Stimulated activated CD4-positive, alpha-beta T cell treated with anti-CD3 and anti-CD28 coated beads, Interleukin-15, amount 100 ng/mL, for 1 hour (primary cell): ENCODE measurements around the gene IFNL4.
"Not testable (repeated sequence)": the region's sequence is repeated elsewhere in the genome, so short reads cannot be mapped to it uniquely, and the experiment has no call there.

ENCODE experiments used
- DNase-seq, 2 donors: peaks; one replicate each; pipeline ENCODE4 v3.0.0-alpha.2; 2020; ENCODE audit warnings: low read depth in 1 of 2, low spot score in 1 of 2

IFNL4 gene

GRCh38 chr19:39248806-39249205, at the start of gene IFNL4:
TSS of gene IFNL4 (minus strand) at chr19:39248856.
- DNase-seq = no peak

GRCh38 chr19:39297931-39298634, 49.4 kb upstream of the IFNL4 start:
- no peak for DNase-seq

- no peak for DNase-seq
Measured at GRCh38 chr19:39296906-39297305, 48.2 kb upstream of the IFNL4 start.

- no peak for DNase-seq
Measured at GRCh38 chr19:39296055-39296645, 47.5 kb upstream of the IFNL4 start, which contains the start of gene IFNL1. TSS of gene IFNL1 (plus strand) at chr19:39296407. CDS start at chr19:39296422, 15 bp downstream.

- DNase-seq = no peak
Measured at GRCh38 chr19:39293394-39293793, 44.7 kb upstream of the IFNL4 start.

- no peak for DNase-seq
Measured at GRCh38 chr19:39284032-39284431, 35.4 kb upstream of the IFNL4 start.

- no peak for DNase-seq
Measured at GRCh38 chr19:39282021-39282420, 33.4 kb upstream of the IFNL4 start.

- no peak for DNase-seq
Measured at GRCh38 chr19:39277598-39277997, 28.9 kb upstream of the IFNL4 start.

GRCh38 chr19:39276740-39277139, 28.1 kb upstream of the IFNL4 start:
- DNase-seq = no peak

GRCh38 chr19:39275578-39275977, 26.9 kb upstream of the IFNL4 start:
- DNase-seq = no peak

GRCh38 chr19:39273859-39274258, 25.2 kb upstream of the IFNL4 start:
- DNase-seq = not testable (repeated sequence)

GRCh38 chr19:39270036-39270871, 21.6 kb upstream of the IFNL4 start:
- DNase-seq = no peak

- not testable (repeated sequence) for DNase-seq
Measured at GRCh38 chr19:39269369-39269768, 20.7 kb upstream of the IFNL4 start.

- DNase-seq = not testable (repeated sequence)
Measured at GRCh38 chr19:39268531-39269223, 20.0 kb upstream of the IFNL4 start.

- DNase-seq = not testable (repeated sequence)
Measured at GRCh38 chr19:39268085-39268484, 19.4 kb upstream of the IFNL4 start, which contains the start of gene IFNL2. TSS of gene IFNL2 (plus strand) at chr19:39268396. CDS start at chr19:39268569, 173 bp downstream.

GRCh38 chr19:39265321-39265916, 16.8 kb upstream of the IFNL4 start:
- no peak for DNase-seq

GRCh38 chr19:39264306-39265290, 15.9 kb upstream of the IFNL4 start:
- no peak for DNase-seq

- no peak for DNase-seq
Measured at GRCh38 chr19:39263912-39264305, 15.3 kb upstream of the IFNL4 start.

GRCh38 chr19:39262496-39262895, 13.8 kb upstream of the IFNL4 start:
- no peak for DNase-seq

GRCh38 chr19:39261704-39262103, 13.0 kb upstream of the IFNL4 start:
- no peak for DNase-seq
